Ecto neural progenitor cell (in vitro differentiated cells): Measurements from ENCODE around the gene SLX4IP.

Experiments
- DNase-seq: peaks from one replicate; pipeline ENCODE4 v3.0.0-alpha.2; 2018; ENCODE audit warnings: low spot score

SLX4IP gene

DNA sequence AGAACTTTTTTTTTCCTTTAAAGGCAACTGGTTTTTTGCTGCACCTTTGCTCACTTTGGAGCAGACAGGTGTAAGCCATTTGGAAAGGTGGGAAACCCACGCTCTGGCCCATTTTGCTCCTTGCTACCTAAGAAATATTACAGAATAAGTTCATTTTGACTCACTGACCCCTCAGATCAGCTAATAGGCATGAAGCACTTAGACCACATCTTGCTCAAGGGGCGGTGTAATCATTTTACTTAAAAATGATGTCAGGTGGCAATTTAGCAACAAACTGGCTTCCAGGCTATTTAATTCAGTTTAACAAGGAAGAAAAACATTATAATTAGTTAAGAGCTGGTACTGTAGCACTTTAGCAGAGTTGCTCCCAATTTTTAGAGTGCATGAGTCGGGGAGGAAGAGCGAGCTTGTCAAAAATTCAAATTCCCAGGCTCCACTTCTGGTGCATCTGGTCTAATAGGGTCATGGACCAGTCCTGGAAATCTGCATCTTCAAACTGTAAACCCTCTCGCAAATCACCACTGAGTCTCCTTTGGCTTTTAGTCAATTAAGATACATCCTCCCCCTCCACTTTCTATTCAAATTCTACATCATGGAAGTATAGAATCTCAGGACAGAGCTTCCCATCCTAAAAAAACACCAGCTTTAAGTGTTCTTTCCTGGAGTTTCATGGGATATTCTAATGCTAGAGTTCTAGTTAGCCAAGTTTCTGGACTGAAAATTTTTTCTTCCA lies 200.5 kb downstream of the SLX4IP start:
- no peak for DNase-seq

DNA sequence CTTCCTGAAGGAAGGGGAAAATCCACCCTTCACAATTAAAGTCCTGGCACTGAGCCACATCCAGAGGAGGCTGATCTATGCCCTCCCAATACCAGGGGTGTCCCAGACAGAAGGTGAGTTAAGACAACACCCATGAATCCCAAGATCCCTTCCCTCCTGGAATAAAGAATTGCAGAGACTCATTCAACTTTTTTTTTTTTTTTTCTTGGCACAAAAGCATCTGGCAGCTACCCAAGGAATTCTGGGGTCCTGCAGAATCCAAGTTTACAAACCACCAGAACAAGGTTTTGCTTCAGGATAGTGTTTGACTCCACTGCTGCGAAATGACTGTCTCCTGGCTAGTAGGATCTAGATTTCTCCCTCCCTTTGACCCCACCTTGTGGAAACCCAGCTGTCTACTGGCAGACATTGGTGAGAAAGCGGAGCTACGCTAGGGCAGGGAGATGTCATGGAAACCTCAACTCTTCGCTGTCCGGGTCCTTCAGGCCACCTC lies 201.3 kb downstream of the SLX4IP start:
- no peak for DNase-seq

DNA sequence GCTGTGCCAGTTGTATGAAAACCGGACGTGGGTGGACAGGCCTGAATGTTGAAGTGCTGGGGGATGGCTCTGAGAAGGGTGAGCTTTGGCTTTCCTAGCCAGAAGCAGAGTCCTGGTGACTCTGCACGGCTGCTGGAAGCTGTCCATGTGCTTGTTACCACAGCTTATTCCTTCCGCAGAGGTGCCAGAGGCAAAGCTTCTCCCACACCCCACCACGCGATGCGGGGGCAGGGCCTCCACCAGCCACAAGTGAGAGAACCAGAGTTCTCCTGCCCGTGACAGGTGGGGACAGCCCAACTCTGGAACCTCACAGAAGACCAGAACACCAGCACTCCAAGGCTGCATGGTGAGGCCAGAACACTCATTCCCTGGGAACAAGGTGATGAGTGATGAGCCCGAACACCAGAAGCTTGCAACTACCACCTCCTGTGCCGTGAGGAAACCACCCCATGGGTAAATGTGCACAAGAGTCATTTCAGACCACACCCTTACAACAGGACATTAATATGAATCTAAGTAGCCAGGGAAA lies 202.0 kb downstream of the SLX4IP start:
- no peak for DNase-seq

DNA sequence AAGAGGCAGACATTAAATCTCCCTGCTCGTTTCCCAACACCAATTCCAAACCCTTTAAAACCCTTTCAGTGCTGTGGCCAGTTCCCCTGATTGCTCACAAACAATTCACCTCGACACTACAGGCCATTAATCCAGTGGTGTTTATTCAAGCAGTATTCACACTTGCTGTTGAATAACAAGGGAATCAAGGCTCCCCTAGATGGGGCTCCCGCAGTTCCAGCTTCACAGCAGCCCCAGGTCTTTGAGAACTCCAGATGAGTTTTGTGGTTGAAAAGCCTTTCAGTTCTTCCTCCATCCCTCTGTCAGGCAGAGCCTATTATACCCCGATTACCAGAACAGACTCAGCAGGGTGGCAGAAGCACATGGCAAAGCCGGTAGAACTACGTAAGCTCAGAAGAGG lies 202.5 kb downstream of the SLX4IP start:
- peak; percentile 66 for DNase-seq

DNA sequence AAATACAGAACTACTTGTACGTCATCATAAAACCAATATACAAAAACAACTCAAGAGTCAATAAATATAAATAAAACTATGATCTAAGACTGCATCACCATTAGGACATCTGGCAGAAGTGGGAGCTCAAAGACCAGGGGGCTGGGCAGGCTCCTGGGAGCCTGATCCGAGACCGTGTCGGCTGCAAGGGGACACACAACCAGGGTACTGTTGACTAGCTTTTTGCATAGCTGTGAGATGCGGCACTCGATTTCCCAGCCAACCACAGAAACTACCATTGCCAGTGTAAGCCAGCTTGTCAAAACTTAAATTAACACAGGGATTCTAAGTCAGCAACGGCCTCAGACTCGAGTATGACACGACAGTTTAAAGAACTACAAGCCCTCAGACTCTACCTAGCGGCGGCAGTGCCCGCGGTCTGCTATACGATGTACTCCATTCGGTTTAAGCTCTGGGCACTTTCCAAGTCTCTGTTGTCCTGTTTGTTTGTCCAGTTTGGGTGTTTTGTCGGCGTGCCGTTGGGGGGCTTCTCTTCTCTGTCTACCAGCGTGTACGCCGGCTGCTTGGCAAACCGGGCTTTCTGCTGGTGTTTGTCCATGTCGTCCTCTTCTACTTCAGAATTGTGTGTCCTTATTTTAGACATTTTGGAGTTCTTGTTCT lies 204.1 kb downstream of the SLX4IP start:
- no peak for DNase-seq

DNA sequence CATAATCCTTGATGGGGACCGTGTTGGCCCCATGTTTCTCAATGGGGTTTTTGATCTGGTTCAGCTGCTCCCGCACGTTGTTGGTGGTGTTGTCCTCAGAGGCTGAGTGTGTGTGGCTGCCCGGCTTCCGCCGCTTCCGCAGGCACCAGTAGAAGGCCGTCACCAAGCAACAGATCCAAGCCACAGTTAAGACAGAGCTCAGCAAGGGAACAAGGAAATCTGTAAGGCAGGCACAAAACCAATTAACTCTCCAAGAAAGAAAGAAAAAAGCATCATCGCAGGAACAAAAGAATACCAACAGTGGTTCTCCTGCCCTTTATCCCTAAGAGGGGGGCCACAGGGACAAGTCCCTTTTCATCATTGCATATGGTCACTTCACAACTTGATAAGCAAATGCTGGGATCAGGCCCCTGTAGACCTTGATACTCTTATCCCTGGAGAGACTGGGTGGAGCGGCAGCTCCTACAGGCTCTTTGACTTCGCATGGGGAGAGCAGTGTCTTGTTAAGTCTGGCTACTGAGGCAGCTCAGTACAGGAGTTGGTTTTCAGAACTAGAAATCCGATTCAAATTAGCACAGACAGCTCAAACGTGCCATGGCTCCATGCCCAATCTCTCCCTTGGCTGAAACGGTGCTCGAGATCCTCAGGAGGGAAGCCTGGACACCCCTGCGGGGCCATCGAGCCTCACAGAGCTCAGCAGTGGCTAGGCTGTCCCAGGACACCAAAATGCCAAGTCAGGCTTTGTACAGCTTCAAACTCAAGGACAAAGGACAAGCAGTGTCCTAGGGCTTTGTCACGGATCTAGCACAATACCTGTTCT lies 204.8 kb downstream of the SLX4IP start:
- DNase-seq, result peak; percentile 72

DNA sequence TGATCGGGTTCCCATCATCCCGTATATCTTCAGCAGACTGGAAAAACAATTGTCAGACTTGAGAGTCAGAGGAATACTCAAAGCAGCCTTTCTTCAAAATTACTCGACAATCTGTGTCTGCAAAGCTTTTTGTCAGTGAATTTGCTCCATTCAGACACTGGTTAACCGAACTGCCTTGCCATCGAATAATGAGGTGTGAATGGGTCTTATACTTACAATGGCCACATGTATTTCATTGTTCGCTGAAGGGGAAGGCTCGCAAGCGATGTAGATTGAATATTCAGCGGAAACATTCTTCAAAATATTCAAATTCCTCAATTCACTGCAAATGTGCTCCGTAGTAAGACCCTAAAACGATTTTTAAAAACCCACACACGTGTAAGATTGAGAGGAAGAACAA lies 205.8 kb downstream of the SLX4IP start:
- DNase-seq, result no peak

DNA sequence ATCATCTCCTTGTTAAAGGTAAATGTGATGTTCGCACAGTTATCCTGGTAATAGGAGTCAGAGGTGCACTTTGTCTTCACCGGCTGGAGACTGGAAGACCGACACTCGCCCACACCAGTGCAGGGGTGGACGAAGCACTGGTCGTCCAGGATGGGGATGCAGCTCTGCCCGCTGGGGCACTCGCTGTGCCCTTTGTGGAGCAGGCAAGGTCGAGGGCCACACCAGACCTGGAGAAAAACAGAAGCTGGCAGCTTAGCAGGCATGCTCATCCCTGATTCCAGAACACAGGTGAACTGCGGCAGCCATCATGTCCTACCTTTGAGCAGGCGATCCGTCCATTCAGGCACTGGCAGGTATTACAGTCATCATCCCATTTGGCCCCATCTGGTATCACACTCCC lies 206.4 kb downstream of the SLX4IP start:
- no peak for DNase-seq

DNA sequence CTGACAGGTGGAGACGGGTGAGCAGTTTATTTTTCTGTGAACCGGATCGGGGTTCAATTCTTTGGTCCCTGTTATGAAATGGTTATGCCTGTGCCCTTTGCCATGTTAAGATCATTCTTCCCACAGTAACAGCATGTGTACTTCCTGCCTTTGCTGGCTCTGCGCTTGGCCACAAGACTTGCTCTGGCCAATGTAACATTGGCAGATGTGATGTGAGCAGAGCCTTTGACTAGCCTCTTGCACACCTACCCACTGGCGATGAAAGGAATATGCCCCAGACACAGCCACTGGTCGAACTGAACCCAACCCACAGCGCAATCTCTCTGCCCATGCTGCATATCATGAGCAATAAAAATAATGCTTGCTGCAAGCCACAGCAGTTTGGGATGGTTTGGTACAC lies 206.8 kb downstream of the SLX4IP start:
- DNase-seq, result no peak

DNA sequence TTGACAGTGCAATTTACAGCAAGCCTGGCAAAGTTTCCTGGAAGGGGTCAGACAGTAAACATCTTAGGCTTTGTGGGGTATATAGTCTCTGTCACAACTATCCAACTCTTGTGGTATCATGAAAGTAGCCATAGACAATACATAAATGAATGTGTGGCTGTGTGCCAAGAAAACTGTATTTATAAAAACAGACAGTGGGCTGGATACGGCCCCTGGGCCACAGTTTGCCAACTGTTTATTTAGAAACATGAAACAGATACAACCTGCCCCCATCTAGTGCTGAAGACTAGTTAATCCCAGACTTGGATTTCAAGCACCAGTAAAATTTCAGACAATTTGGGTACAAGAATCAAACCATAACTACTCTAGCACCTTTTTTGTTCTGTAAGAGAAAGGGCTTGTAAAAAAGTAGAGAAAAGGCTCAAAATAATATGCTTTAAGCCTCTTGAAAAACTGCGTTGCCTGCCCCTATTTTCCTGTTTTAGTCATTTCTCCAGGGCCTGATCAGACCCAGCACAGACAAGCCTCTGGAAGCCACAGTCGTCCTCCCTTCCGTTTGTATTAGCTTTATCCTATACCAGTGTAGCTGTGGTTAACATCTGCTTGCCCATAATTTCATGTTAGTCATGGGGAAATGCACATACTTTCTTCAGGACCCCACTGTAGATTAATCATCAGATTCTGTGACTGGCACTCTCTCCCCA lies 207.9 kb downstream of the SLX4IP start:
- DNase-seq, result no peak

DNA sequence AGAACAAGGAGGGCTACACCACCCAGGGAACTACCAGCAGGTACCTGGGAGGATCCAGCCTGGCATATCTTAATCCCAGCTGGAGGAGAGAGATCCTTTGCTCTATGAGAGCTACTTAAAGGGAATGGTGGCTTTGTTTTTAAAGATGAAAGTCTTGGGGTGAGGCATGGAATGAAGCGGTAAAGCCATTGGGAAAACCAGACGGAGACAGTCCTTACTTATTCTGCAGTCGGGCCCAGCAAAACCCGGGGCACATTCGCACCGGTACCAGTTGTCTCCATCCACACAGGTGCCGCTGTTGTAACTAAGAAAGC lies 208.4 kb downstream of the SLX4IP start:
- no peak for DNase-seq

DNA sequence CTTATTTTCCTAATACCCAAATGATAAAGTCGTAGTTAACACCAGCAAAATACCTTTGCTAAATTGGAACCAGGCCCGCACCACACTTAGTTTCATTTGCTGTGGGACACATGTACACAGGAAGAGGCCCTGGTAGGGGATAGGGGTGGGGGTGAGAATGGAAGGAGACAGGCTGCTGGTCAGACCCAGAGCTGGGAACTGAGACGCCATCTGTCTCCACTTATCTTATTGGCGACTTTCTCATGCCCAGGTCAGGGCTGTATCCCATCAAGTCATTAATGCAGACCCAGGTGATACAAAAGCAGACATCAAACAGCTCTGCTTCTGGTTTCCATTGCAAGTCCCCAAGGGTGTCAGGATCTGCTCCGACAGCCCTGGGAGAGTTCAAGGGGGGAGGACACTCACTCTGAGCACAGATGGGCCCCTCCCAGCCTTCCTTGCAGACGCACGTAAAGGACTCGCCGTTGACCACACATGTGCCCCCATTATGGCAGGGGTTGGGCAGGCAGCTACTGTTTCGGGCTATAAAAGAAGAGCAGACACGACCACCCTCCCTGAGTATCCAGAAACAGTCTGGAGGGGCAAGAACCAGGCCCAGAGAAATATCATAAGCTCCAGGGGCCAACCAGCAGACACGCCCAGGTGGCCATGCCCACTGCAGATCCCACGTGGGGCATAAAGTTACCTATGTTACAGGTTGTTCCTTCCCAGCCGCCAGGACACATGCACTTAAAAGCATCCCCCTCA lies 209.5 kb downstream of the SLX4IP start:
- no peak for DNase-seq

DNA sequence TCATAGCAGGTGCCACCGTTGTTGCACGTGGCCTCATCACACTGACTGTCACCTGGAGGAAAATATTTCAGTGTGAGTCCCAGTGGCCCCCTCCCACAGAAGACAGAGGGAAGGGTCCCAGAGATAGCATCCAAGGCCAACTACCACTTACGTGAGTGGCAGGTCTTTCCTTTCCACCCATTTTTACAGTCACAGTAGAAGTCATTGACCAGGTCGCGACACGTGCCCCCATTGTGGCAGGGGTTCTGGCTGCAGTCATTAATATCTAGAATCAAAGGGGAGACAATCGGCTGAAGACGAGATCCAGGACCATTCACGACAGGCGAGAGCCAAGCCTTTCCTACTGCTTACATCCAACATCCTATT lies 210.1 kb downstream of the SLX4IP start:
- no peak for DNase-seq

DNA sequence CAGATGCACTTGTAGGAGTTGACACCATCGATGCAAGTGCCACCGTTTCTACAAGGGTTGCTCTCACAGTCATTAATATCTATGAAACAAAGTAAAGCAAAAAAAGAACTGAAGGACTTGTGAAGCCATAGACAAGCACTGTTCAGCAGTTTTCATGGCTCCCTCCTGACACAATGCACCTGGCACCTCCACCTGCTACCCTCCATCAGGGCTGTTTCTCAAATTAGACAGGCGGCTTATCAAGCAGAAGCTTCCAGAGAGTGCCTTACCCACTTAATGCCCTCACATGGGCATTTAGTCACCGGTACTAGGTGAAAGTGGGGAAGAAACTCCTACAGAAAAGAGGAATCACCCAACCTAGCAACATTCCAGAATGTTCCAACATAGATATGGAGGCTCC lies 210.9 kb downstream of the SLX4IP start:
- no peak for DNase-seq

DNA sequence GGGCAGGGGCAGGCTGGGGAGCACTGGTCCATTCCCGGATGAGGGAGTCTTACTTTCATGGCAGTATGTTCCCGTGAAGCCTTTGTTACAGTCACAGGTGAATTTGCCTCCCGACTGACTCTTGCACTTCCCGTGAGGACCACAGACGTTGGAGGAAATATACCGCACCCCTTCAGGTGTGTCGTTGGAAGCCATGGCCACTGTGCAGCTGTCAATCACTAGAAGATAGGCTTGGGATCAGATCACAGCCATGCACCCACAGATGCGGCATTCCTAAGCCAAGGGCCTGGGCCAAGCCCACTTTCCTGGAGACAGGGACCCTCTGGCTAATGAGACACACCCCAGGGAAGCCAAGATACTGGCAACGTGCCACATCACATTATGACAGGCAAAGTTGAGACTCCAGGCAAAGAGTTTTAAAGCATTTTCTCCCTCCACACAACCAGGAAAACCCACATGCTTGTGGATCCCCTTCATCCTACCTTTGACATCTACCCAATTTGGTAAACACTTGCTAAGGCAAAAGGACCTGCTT lies 211.8 kb downstream of the SLX4IP start:
- no peak for DNase-seq

DNA sequence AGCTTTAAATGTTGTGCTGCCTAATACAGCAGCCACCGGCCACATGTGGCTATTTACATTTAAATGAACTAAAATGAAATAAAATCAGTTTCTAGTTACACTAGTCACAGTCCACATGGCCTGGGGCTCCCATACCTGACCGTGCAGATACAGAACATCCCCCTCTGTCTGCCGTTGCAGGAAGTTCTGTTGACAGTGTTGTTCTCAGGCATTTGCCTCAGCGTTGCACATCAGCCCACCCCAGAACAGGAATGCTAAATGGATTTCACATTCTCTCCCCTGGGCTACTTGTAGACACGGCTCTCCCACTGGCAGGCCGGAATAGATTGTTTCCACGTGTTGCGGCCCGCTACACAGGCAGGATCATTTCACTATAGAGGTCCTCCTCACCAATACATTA lies 212.4 kb downstream of the SLX4IP start:
- DNase-seq, result no peak

DNA sequence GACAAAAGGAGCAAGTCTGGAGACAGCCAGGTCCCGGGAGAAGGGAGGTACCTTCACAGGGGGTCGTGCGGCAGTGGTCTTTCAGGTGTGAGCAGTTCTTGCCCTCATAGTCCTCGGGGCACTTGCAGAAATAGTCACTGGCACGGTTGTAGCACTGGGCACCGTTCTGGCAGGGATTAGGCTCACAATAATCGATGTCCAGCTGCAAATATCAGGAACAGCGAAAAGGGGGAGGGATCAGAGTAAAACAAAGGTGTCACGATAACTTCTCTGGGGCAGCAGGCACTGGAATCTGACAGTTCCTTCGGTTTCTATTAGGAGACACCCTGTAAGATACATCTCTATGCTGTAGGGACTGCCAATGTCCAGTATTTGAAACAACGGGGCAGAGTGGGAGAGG lies 212.8 kb downstream of the SLX4IP start:
- no peak for DNase-seq

DNA sequence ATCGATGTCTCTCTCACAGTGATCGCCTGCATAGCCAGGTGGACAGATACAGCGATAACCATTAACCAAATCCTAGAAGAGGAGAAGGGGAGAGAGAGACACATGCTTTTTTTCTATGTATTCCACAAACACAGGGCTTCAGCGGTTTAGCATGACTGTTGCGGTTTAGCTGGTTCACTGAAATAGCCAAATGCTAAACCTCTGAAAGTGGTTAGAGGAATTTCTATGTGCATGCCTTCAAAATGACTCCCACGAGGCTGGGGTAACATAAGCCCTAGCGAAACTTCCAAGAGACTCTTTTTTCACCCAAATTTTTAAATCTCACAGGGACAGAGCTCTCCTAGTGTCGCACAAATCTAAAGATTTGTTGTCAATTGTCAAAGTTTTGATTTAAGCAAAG lies 213.5 kb downstream of the SLX4IP start:
- DNase-seq, result no peak

DNA sequence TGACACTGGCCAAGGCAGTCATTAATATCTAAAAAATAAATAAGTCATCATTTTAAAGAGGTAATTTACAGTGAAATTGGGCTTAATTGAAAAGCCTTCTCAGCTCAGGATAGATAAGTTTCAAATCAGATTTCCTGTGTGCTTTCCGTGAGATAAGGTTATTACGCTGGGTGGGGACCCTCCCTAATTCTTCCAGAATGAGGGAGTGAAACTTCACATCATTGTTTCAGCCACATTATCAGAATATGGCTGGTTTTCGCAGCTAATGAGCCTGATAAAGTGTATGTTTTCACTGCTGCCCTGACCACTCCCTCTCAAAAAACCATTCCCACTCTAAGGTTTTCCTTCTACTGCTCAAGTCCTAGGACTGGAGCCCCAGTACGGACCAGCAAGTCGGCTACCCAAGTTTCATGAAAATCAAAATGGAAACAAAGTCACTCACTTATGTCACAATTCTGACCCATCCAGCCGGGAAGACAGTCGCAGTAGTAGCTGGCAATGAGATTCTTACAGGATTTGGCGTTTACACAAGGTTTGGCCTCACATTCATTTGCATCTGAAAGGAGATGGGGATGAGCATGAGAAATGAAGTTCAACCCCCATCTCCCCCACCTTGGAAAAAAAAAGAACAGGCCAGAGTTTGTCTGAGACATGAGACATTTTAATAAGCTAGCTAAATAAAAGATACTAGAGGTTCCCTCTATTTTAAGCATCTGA lies 214.1 kb downstream of the SLX4IP start:
- no peak for DNase-seq

DNA sequence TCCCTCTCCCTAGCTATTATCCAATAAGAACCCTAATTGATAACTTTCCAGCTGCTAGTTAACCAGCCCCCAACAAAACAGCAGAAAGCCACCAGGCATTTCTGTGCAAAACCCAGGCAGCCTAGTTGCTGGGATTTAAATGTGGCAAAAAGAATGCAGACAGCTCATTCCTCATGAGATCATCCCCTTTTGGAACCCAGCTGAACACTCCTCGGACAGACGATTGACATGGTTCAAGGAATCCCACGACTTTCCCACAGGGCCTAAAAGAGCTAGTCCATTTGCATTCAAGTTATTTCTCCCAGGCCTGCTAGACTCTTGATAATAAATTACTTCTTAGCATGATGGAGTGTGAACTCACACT lies 214.7 kb downstream of the SLX4IP start:
- DNase-seq, result no peak
